GM19023 (cell line): ENCODE data around the gene RNF150.
"Not testable (repeated sequence)": the region's sequence is repeated elsewhere in the genome, so short reads cannot be mapped to it uniquely, and the experiment has no call there.

Source experiments
- ATAC-seq: cut with Tn5 transposase; IDR thresholded peaks from one replicate; pipeline ENCODE4 v1.9.1; 2021; ENCODE audit warnings: mild to moderate bottlenecking, moderate library complexity; ENCODE audit not compliant: unreplicated experiment

The RNF150 gene

GRCh38 chr4:141133146-141133998 is at the start of gene RNF150:
RNF150 (minus strand) TSS chr4:141133469.
- ATAC-seq = peak; percentile 70

GRCh38 chr4:141180991-141181761 is 47.9 kb upstream of the RNF150 start:
- no peak for ATAC-seq

GRCh38 chr4:141179474-141180373 is 46.5 kb upstream of the RNF150 start:
- ATAC-seq = no peak

- ATAC-seq = no peak
Measured at GRCh38 chr4:141177171-141177570, 43.9 kb upstream of the RNF150 start.

GRCh38 chr4:141174457-141174856 is 41.2 kb upstream of the RNF150 start:
- ATAC-seq = no peak

GRCh38 chr4:141170671-141171070 is 37.4 kb upstream of the RNF150 start:
- ATAC-seq = no peak

GRCh38 chr4:141169391-141169790 is 36.1 kb upstream of the RNF150 start:
- ATAC-seq = no peak

GRCh38 chr4:141165001-141165400 is 31.7 kb upstream of the RNF150 start:
- not testable (repeated sequence) for ATAC-seq

- ATAC-seq = no peak
Measured at GRCh38 chr4:141159027-141159426, 25.8 kb upstream of the RNF150 start.

GRCh38 chr4:141158219-141158618 is 24.9 kb upstream of the RNF150 start:
- no peak for ATAC-seq

- ATAC-seq = no peak
Measured at GRCh38 chr4:141155586-141155985, 22.3 kb upstream of the RNF150 start.

GRCh38 chr4:141154725-141155124 is 21.5 kb upstream of the RNF150 start:
- ATAC-seq = no peak

GRCh38 chr4:141153751-141154510 is 20.7 kb upstream of the RNF150 start:
- ATAC-seq = no peak

GRCh38 chr4:141144207-141144606 is 10.9 kb upstream of the RNF150 start:
- no peak for ATAC-seq

- no peak for ATAC-seq
Measured at GRCh38 chr4:141142423-141142822, 9.2 kb upstream of the RNF150 start.

GRCh38 chr4:141140391-141141200 is 7.3 kb upstream of the RNF150 start:
- ATAC-seq = no peak

- ATAC-seq = no peak
Measured at GRCh38 chr4:141133999-141134995, 1.0 kb upstream of the RNF150 start.

- peak; percentile 28 for ATAC-seq
Measured at GRCh38 chr4:141132709-141133145, 542 bp downstream of the RNF150 start.
